ENCODE data around the gene HECTD4.

The HECTD4 gene

DNA sequence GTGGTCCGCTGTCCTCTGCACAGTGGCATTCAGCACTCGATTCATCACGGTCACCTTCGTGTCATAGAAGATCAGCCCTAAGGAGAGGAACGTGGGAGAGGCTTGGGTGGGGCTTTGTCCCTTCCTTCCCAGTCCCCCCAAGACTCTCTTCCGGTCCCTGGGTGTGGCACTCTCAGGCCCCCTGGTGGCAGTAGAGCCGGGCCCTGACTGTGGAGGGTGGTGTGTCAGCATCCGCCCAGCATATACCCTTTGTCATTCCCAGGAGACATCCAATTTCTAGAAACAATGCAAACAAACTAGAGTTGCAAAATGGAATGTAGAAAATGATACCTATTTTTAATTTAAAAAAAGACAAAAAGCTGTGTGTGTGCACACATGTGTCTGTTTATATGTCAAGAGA lies 211.9 kb downstream of the HECTD4 start:
- TF ChIP-seq TARDBP (IDR thresholded peaks at IDR 0.05) (no peak), HDGF (IDR thresholded peaks at IDR 0.05; ENCODE audit: borderline replicate concordance) (no peak), ARNT (IDR thresholded peaks at IDR 0.05) (no peak), FOXA1 (IDR thresholded peaks at IDR 0.05) (no peak), ELF4 (IDR thresholded peaks at IDR 0.05) (no peak), BHLHE40 (IDR thresholded peaks at IDR 0.05; ENCODE audit: borderline replicate concordance) (no peak), SUZ12 (IDR thresholded peaks at IDR 0.05) (no peak), FOXM1 (IDR thresholded peaks at IDR 0.05; ENCODE audit: borderline replicate concordance) (no peak), NFRKB (IDR thresholded peaks at IDR 0.05) (no peak), SP1 (IDR thresholded peaks at IDR 0.05) (no peak), FOXK2 (IDR thresholded peaks at IDR 0.05) (no peak), L3MBTL2 (conservative IDR thresholded peaks at IDR 0.05) (no peak), CTBP1 (IDR thresholded peaks at IDR 0.05; ENCODE audit: borderline replicate concordance) (no peak), ZNF384 (IDR thresholded peaks at IDR 0.05) (no peak)
- peak; percentile 26 for DNase-seq (ENCODE audit: extremely low spot score)
- ChIA-PET CTCF (no interaction called here), POLR2A (no interaction called here)

DNA sequence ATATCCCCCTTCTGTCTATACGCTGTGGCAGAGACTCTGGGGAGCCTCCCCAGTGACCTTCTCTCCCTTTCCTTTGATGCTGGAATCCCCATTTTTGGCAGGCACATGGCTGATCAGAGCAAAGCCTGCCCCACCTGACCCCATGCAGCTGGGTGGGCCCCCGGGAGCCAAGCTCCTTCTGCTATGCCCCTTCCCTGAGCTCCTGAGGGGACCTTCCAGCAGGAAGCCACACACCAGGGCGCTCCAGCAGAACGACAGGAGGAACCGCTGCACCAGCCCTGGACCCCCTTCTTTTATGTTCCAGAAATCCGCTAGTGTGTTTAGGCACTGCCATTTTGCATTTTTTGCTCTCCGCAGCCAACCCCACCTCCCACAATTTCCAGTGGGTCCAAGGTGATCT lies 212.3 kb downstream of the HECTD4 start:
- CTCF ChIA-PET, result no interaction called here
- TF ChIP-seq HDGF (IDR thresholded peaks at IDR 0.05; ENCODE audit: borderline replicate concordance), result no peak
- no peak for TF ChIP-seq L3MBTL2 (conservative IDR thresholded peaks at IDR 0.05)
- no peak for TF ChIP-seq ZNF384 (IDR thresholded peaks at IDR 0.05)
- no peak for TF ChIP-seq ARNT (IDR thresholded peaks at IDR 0.05)
- TF ChIP-seq LEF1 (IDR thresholded peaks at IDR 0.05; ENCODE audit: borderline replicate concordance), result no peak
- TF ChIP-seq CTBP1 (IDR thresholded peaks at IDR 0.05; ENCODE audit: borderline replicate concordance), result no peak
- TF ChIP-seq FOXK2 (IDR thresholded peaks at IDR 0.05), result no peak
- TF ChIP-seq FOXA1 (IDR thresholded peaks at IDR 0.05), result no peak
- TF ChIP-seq, protein P1, sequence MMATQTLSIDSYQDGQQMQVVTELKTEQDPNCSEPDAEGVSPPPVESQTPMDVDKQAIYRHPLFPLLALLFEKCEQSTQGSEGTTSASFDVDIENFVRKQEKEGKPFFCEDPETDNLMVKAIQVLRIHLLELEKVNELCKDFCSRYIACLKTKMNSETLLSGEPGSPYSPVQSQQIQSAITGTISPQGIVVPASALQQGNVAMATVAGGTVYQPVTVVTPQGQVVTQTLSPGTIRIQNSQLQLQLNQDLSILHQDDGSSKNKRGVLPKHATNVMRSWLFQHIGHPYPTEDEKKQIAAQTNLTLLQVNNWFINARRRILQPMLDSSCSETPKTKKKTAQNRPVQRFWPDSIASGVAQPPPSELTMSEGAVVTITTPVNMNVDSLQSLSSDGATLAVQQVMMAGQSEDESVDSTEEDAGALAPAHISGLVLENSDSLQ (IDR thresholded peaks at IDR 0.05), result no peak
- TF ChIP-seq BHLHE40 (IDR thresholded peaks at IDR 0.05; ENCODE audit: borderline replicate concordance), result no peak
- no peak for TF ChIP-seq NFRKB (IDR thresholded peaks at IDR 0.05)
- TF ChIP-seq TARDBP (IDR thresholded peaks at IDR 0.05), result no peak
- POLR2A ChIA-PET, result no interaction called here
- DNase-seq (ENCODE audit: extremely low spot score), result no peak

DNA sequence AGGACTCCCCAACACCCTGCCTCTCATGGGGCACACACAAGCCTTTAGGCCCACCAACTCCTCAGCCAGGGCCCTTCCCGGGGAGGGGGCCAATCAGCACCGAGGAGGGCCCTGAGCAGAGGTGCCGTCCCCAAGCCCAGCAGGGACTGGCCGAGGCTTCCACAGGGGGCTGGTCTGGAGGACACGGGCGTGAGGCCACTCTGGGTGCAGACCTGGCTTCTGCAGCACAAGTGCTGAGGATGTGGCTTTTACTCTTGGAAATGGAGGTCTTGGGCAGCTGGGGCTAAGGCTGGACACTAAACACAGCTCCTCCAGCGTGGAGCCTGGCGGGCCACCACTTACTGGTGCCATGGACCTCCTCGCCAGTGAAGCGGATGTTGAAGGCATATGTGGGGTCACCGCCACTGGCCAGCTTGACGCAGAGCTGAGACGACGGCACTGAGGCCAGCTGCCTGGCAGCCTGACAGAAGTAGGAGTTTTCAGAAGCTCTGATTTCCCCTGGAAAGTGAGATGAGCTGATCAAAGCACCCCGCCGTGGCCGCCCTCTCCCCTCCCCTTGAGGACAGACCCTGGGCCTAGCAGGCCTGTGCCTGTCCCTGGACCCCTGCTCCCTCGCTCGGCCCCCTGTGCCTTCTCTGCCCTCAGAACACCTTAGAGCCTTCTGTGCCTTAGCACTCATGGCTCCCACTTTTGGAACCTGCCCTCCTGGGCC lies 212.9 kb downstream of the HECTD4 start:
- no peak for TF ChIP-seq ELF4 (IDR thresholded peaks at IDR 0.05)
- TF ChIP-seq NFRKB (IDR thresholded peaks at IDR 0.05), result no peak
- no peak for TF ChIP-seq CTBP1 (IDR thresholded peaks at IDR 0.05; ENCODE audit: borderline replicate concordance)
- no peak for TF ChIP-seq ZNF384 (IDR thresholded peaks at IDR 0.05)
- TF ChIP-seq, protein P1 (IDR thresholded peaks at IDR 0.05), result no peak
- TF ChIP-seq HDGF (IDR thresholded peaks at IDR 0.05; ENCODE audit: borderline replicate concordance), result no peak
- TF ChIP-seq BHLHE40 (IDR thresholded peaks at IDR 0.05; ENCODE audit: borderline replicate concordance), result no peak
- no peak for TF ChIP-seq FOXA1 (IDR thresholded peaks at IDR 0.05)
- TF ChIP-seq LEF1 (IDR thresholded peaks at IDR 0.05; ENCODE audit: borderline replicate concordance), result no peak
- no peak for TF ChIP-seq ARNT (IDR thresholded peaks at IDR 0.05)
- no peak for TF ChIP-seq SUZ12 (IDR thresholded peaks at IDR 0.05)
- TF ChIP-seq SP1 (IDR thresholded peaks at IDR 0.05), result no peak
- TF ChIP-seq TARDBP (IDR thresholded peaks at IDR 0.05), result no peak
- TF ChIP-seq FOXK2 (IDR thresholded peaks at IDR 0.05), result no peak
- TF ChIP-seq L3MBTL2 (conservative IDR thresholded peaks at IDR 0.05), result no peak
- no peak for TF ChIP-seq FOXM1 (IDR thresholded peaks at IDR 0.05; ENCODE audit: borderline replicate concordance)
- ChIA-PET POLR2A (no interaction called here), CTCF (no interaction called here)
- DNase-seq (ENCODE audit: extremely low spot score), result no peak

DNA sequence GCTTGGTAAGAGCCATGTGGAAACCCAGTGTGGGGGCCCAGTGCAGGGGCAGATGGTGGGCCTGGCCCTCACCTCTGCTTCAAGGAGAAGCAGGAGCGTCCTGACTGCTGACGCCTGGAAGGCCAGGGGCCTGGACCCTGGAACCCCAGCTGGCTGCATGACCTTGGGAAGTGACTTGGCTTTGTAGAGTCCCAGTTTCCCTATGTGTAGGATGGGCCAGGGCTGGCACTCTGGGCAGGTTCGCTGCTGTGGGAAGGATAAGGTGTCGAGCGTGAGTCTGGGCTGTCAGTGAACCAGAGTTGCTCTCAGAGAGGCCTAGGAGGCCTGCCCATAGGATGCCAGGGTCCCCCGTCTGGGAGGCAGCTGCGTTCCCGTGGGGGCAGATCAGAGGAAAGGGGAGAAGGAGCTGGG lies 213.7 kb downstream of the HECTD4 start:
- DNase-seq (ENCODE audit: extremely low spot score), result no peak
- TF ChIP-seq ZNF384 (IDR thresholded peaks at IDR 0.05) (no peak), FOXM1 (IDR thresholded peaks at IDR 0.05; ENCODE audit: borderline replicate concordance) (no peak), FOXA1 (IDR thresholded peaks at IDR 0.05) (no peak), ARNT (IDR thresholded peaks at IDR 0.05) (no peak), SUZ12 (IDR thresholded peaks at IDR 0.05) (no peak)
- ChIA-PET POLR2A (no interaction called here), CTCF (no interaction called here)

DNA sequence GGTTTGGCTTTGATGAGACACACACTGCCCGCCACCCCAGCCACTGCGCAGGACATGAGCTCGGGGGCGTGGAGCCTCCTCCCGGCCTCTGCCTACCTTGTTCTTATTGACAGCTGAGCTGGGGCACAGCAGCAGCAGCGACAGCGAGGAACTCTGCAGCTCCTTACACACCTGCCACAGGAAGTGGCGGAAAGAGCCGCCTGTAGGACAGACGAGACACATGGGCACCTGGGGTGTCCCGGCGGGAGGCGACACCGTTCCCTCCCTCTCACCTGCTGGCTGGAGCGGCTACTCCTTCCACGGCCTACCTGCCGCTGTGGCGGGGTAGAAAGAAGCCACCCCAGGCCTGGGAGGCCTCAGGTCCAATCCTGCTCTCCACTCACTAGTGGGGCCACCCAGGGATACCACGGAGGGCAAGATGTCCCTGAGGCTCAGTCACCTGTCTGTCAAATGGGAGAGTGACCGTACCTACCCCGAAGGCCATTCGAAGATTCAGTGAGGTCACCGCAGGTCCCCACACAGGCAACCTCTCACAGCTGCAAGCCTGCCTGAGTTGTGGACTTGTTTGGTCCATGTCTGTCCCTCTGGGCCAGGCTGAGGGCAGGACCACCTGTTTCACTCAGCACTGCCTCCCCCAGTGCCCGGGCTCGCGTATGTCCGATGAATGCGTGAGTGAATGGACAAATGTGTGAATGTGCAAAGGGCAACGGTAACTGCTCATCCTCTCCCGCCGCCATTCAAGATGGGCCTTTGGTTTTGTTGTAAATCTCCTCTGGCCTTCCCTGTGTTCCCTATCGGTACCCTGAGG lies 214.3 kb downstream of the HECTD4 start:
- TF ChIP-seq, protein P1 (IDR thresholded peaks at IDR 0.05), result no peak
- TF ChIP-seq SUZ12 (IDR thresholded peaks at IDR 0.05) (no peak), LEF1 (IDR thresholded peaks at IDR 0.05; ENCODE audit: borderline replicate concordance) (no peak), NFRKB (IDR thresholded peaks at IDR 0.05) (no peak), TARDBP (IDR thresholded peaks at IDR 0.05) (no peak), L3MBTL2 (conservative IDR thresholded peaks at IDR 0.05) (no peak)
- POLR2A ChIA-PET, result no interaction called here
- no peak for DNase-seq (ENCODE audit: extremely low spot score)
- CTCF ChIA-PET, result no interaction called here

DNA sequence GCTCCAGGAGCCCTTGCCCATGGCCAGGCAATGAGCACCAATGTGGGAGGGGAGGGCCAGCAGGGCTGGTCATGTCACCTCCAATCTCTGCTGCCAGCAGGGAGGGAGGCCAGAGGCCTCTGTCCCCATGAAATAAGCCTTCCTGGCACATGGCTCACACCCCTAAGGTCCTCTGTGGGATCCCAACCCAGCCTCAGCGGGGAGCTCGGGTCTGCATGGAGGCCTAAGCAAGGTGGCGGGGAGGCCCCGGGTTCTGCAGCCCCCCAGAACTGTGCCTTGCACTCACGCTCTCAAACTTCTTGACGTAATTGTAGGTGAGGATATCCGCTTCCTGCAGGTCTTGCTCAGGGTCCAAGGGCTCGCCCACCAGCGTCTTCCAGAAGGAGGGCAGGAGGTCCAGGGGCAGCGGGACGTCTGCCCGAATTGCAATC lies 215.2 kb downstream of the HECTD4 start:
- no peak for TF ChIP-seq FOXK2 (IDR thresholded peaks at IDR 0.05)
- TF ChIP-seq L3MBTL2 (conservative IDR thresholded peaks at IDR 0.05), result no peak
- TF ChIP-seq LEF1 (IDR thresholded peaks at IDR 0.05; ENCODE audit: borderline replicate concordance), result no peak
- TF ChIP-seq FOXA1 (IDR thresholded peaks at IDR 0.05), result no peak
- no peak for TF ChIP-seq ELF4 (IDR thresholded peaks at IDR 0.05)
- no peak for TF ChIP-seq NFRKB (IDR thresholded peaks at IDR 0.05)
- TF ChIP-seq HDGF (IDR thresholded peaks at IDR 0.05; ENCODE audit: borderline replicate concordance), result no peak
- no peak for TF ChIP-seq SP1 (IDR thresholded peaks at IDR 0.05)
- TF ChIP-seq TARDBP (IDR thresholded peaks at IDR 0.05), result no peak
- TF ChIP-seq BHLHE40 (IDR thresholded peaks at IDR 0.05; ENCODE audit: borderline replicate concordance), result no peak
- TF ChIP-seq, protein P1 (IDR thresholded peaks at IDR 0.05), result no peak
- no peak for TF ChIP-seq FOXM1 (IDR thresholded peaks at IDR 0.05; ENCODE audit: borderline replicate concordance)
- TF ChIP-seq CTBP1 (IDR thresholded peaks at IDR 0.05; ENCODE audit: borderline replicate concordance), result no peak
- TF ChIP-seq SUZ12 (IDR thresholded peaks at IDR 0.05), result no peak
- TF ChIP-seq ZNF384 (IDR thresholded peaks at IDR 0.05), result no peak
- TF ChIP-seq ARNT (IDR thresholded peaks at IDR 0.05), result no peak
- CTCF ChIA-PET, result no interaction called here
- no peak for DNase-seq (ENCODE audit: extremely low spot score)
- POLR2A ChIA-PET, result no interaction called here

All from HEK293T (cell line).